Measurements from ENCODE around the gene KLHL36.

GRCh38 chr16:84678541-84678940 lies 30.2 kb downstream of the KLHL36 start:
- TF ChIP-seq POLR2A (IDR thresholded peaks at IDR 0.05) (no peak), POLR2AphosphoS5 (IDR thresholded peaks at IDR 0.05) (no peak), CTCF (IDR thresholded peaks at IDR 0.05) (no peak), EP300 (IDR thresholded peaks at IDR 0.05) (no peak)

All from sigmoid colon (tissue), 4 donors.